Activated naive CD8-positive, alpha-beta T cell treated with anti-CD3 and anti-CD28 coated beads, Interleukin-2, amount 50 U/mL, for 24 hours (primary cell): ENCODE data around the gene IBSP.

ENCODE experiments used
- ATAC-seq: fragments of 150-1000 bp; cut with Tn5 transposase; one replicate; pipeline ENCODE4 v1.10.0; 2021
- DNase-seq: peaks from one replicate; pipeline ENCODE4 v3.0.0; 2021
- H3K27ac Mint-ChIP-seq: one replicate; pipeline ENCODE4 v1.8.0; 2021; ENCODE audit warnings: mild to moderate bottlenecking, mixed read lengths
- H3K27me3 Mint-ChIP-seq: one replicate; pipeline ENCODE4 v1.8.0; 2021; ENCODE audit warnings: mixed read lengths
- H3K36me3 Mint-ChIP-seq: one replicate; pipeline ENCODE4 v1.8.0; 2021; ENCODE audit warnings: low read depth, mixed read lengths
- H3K4me1 Mint-ChIP-seq: one replicate; pipeline ENCODE4 v1.8.0; 2021; ENCODE audit warnings: mixed read lengths
- H3K4me3 Mint-ChIP-seq: one replicate; pipeline ENCODE4 v1.8.0; 2021; ENCODE audit warnings: mild to moderate bottlenecking, moderate library complexity, mixed read lengths
- H3K9me3 Mint-ChIP-seq: one replicate; pipeline ENCODE4 v1.8.0; 2021; ENCODE audit warnings: mixed read lengths

Gene IBSP

DNA sequence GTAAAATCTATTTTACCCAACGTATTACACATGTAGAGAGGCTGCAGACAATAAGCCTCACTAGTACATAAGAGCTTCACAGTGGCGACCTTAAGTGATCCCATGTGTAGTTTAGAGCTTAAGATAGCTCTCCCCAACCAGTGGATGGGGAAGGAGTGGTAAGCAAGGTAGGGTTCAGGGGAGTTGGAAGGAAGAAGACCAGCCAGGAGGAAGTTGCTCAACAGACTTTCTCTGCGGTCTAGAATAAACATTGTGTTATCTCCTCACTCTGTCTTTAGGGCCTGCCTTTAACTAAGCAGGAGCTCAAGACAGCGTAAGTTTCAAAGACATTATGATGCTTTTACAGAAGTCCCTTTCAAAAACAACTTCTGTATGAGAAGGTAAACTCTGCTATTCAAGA, 50.3 kb downstream of the IBSP start:
- Mint-ChIP-seq H3K36me3 (no peaks in the 10 kb centered on the region), H3K27ac (no peak overlapping the region), H3K4me1 (peaks cover 7% of the 10 kb centered on the region), H3K9me3 (no peaks in the 10 kb centered on the region), H3K27me3 (peaks cover 11% of the 10 kb centered on the region), H3K4me3 (no peak overlapping the region)
- DNase-seq (no peak), ATAC-seq (no peak)

DNA sequence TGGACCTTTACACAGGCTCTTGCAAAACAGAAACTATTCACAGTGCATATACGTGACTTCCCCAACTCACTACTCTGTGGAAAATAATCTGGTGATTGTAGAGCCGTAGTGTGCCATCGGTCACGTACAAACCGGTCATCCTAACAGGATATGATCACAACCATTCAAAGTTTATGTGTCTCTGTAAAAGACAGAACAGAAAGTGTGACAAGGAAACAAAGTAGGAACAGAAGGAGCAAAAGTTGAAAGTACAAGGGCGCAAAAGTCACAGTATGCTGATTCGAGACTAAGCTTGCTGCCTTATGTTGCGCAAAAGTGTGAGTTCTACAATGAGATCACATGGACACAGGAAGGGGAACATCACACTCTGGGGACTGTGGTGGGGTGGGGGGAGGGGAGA, 52.0 kb downstream of the IBSP start:
- Mint-ChIP-seq H3K27me3 (peaks cover 10% of the 10 kb centered on the region), H3K27ac (no peak overlapping the region), H3K36me3 (no peaks in the 10 kb centered on the region), H3K9me3 (no peaks in the 10 kb centered on the region), H3K4me3 (no peak overlapping the region), H3K4me1 (peaks cover 9% of the 10 kb centered on the region)
- no peak for ATAC-seq
- DNase-seq, result no peak

DNA sequence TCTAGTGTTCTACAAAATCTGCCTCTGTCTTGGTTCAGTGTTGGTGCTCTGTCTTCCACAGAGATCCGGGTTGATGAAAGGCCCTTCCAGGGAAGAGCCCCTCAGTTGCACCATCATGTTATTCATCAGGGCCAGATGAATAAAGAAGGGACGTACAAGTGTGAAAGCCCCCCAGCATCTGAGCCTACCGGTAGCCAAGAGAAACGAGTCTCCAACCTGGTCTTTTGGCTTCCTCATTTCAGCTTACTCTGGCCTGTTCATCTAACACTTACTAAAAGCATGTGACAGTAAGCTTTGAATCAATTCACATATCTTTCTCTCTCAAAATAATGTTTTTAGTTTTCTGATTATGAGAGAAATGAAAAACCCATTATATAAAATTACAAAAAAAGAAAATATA, 52.6 kb downstream of the IBSP start:
- DNase-seq, result no peak
- Mint-ChIP-seq H3K4me3 (no peak overlapping the region), H3K27ac (no peak overlapping the region), H3K9me3 (no peaks in the 10 kb centered on the region), H3K4me1 (peaks cover 9% of the 10 kb centered on the region), H3K36me3 (no peaks in the 10 kb centered on the region), H3K27me3 (peaks cover 6% of the 10 kb centered on the region)
- ATAC-seq, result no peak

DNA sequence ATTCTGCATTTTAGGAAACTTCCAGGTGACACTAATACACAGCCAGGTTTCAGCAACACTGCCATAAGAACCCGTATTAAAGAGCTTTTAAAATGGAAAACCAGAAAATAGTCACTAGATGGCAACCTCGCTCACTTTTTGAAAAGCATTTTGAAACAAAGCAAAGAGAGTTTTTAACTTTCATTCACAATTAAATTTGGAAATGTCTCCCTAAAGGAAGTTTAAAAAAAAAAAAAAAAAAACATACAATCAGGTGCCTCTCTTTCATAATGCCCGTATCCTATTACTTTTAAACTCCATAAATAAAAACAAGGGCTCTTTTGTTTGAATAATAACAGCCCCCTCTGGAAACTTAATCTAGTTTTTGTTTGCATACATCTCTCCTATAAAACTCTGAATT, 53.8 kb downstream of the IBSP start:
- no peak overlapping the region for H3K4me3 Mint-ChIP-seq
- ATAC-seq (no peak), DNase-seq (no peak)
- peaks cover 8% of the 10 kb centered on the region for H3K27me3 Mint-ChIP-seq
- no peak overlapping the region for H3K27ac Mint-ChIP-seq
- H3K36me3 Mint-ChIP-seq, result no peaks in the 10 kb centered on the region
- H3K9me3 Mint-ChIP-seq, result no peaks in the 10 kb centered on the region
- peaks cover 8% of the 10 kb centered on the region for H3K4me1 Mint-ChIP-seq

DNA sequence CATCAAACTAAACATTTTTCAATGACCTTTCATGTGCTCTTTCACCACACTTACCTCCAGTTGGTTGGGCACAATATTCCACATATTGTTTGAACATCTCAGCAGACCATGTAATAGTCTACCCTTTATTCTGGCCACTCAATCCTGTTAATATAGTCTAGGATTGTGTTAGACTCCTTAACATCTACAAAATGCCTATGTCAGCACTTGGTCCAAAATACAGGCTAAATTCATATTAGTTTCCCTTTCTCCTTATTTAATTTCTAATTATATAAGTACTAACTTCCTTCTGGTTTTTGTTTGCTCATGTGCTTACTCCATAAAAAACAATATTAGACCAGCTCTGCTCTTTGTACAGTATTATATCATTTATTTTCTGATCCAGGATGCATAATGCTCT, 54.5 kb downstream of the IBSP start:
- ATAC-seq (no peak), DNase-seq (no peak)
- no peak overlapping the region for H3K4me3 Mint-ChIP-seq
- H3K4me1 Mint-ChIP-seq, result peaks cover 5% of the 10 kb centered on the region
- no peaks in the 10 kb centered on the region for H3K36me3 Mint-ChIP-seq
- H3K27me3 Mint-ChIP-seq, result peaks cover 9% of the 10 kb centered on the region
- H3K9me3 Mint-ChIP-seq, result no peaks in the 10 kb centered on the region
- H3K27ac Mint-ChIP-seq, result no peak overlapping the region

DNA sequence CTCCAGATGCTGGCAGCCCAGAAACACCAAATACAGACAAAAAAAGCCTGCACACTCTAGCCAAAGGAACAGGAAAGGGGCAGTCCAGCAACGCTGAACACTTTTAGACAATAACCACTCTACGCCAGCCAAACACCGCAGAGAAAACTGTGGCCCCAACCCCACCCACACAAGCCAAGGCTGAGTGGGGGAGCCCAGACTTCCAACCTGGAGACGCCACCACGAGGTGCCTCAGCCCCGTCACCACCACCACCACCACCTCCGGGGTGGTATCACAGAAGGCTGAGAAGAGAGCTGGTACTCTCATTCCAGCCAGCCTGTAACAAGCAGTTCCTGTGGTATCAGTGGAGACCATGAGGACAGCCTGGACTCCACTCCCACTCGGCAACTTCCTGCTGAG, 56.2 kb downstream of the IBSP start:
- H3K27me3 Mint-ChIP-seq, result peaks cover 9% of the 10 kb centered on the region
- no peaks in the 10 kb centered on the region for H3K36me3 Mint-ChIP-seq
- H3K9me3 Mint-ChIP-seq, result no peaks in the 10 kb centered on the region
- H3K27ac Mint-ChIP-seq, result no peak overlapping the region
- DNase-seq (no peak), ATAC-seq (peak; percentile 20)
- H3K4me3 Mint-ChIP-seq, result no peak overlapping the region
- peaks cover 2% of the 10 kb centered on the region for H3K4me1 Mint-ChIP-seq

DNA sequence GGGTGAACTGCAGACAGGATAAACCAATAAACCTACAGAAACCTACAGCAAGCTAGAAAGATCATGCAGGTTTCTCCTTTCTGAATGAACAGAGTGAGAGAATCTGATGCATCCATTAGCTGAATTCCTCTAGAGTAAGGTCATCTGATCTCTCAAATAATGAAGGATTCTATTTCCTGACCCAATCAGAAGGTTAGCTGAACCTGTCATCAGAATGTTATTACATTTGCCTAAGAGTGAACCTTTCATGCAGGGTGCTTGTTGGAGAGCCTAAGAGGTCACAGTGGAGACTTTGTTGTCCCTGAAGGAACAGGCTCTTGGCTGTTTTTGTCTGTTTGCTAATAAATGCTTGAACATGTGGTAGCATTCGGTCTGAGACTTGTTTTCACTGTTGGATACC, 57.5 kb downstream of the IBSP start:
- H3K27me3 Mint-ChIP-seq, result peaks cover 13% of the 10 kb centered on the region
- ATAC-seq (no peak), DNase-seq (no peak)
- H3K9me3 Mint-ChIP-seq, result no peaks in the 10 kb centered on the region
- peaks cover 2% of the 10 kb centered on the region for H3K4me1 Mint-ChIP-seq
- no peak overlapping the region for H3K27ac Mint-ChIP-seq
- H3K4me3 Mint-ChIP-seq, result no peak overlapping the region
- H3K36me3 Mint-ChIP-seq, result no peaks in the 10 kb centered on the region

DNA sequence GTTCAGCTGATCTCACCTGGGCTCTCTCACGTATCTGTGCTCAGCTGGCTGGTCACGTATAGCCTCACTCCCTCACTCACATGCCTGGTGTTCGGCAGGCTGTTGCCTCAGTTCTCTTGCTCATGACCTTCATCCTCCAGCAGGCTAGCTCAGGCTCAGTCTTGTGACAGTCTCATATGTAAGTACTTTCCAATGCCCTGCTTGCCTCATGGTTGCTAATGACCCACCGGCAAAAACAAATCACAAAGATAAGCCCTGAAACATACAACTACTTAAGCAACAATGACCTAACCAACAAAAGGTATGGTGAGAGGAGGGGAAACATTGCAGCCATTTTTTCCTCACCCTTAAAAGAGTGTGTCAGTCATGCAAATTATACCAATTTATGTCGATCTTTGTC, 58.4 kb downstream of the IBSP start:
- no peak overlapping the region for H3K27ac Mint-ChIP-seq

More for the DNA sequence above, 58.4 kb downstream of the IBSP start:
- DNase-seq (no peak), ATAC-seq (no peak)
- Mint-ChIP-seq H3K36me3 (no peaks in the 10 kb centered on the region), H3K9me3 (no peaks in the 10 kb centered on the region), H3K27me3 (peaks cover 13% of the 10 kb centered on the region), H3K4me1 (peaks cover 2% of the 10 kb centered on the region), H3K4me3 (no peak overlapping the region)
